GM23338 (cell line): Measurements from ENCODE around the gene KRT8. TPM values are rescaled to one million over a fixed set of nuclear protein-coding genes. Genes with fewer than 3 reads are reported as not detected.

Experiments used
- ATAC-seq: fragments of 200-7000 bp; cut with Tn5 transposase; 3 replicates; pipeline ENCODE4 v1.9.1; 2020
- DNase-seq: peaks from one replicate; pipeline ENCODE4 v3.0.0-alpha.2; 2015; ENCODE audit warnings: low spot score
- H2AFZ ChIP-seq: fragments of 200-600 bp; sonication (generic); 2 replicates; pipeline ENCODE4 v1.8.0; 2016; ENCODE audit warnings: antibody characterized with exemption, mild to moderate bottlenecking, moderate library complexity
- H3F3A ChIP-seq: fragments of 200-600 bp; sonication (generic); replicated peaks from 2 replicates; pipeline ENCODE4 v1.8.0; 2017; ENCODE audit warnings: antibody characterized with exemption, mixed run types, low read depth
- H3K27ac ChIP-seq: fragments of 200-600 bp; sonication (generic); 2 replicates; pipeline ENCODE4 v1.6.1; 2016; ENCODE audit warnings: low read depth
- H3K27me3 ChIP-seq: fragments of 200-600 bp; sonication (generic); 2 replicates; pipeline ENCODE4 v1.8.0; 2016; ENCODE audit warnings: mild to moderate bottlenecking, mixed run types, moderate library complexity; ENCODE audit not compliant: insufficient read depth
- H3K36me3 ChIP-seq: fragments of 200-600 bp; sonication (generic); 2 replicates; pipeline ENCODE4 v1.8.0; 2016; ENCODE audit warnings: mild to moderate bottlenecking; ENCODE audit not compliant: insufficient read depth
- H3K4me1 ChIP-seq: fragments of 200-600 bp; sonication (generic); 2 replicates; pipeline ENCODE4 v1.8.0; 2016; ENCODE audit warnings: mild to moderate bottlenecking, moderate library complexity; ENCODE audit not compliant: insufficient read depth
- H3K4me2 ChIP-seq: fragments of 200-600 bp; sonication (generic); 2 replicates; pipeline ENCODE4 v1.7.1; 2017; ENCODE audit warnings: mixed run types
- H3K4me3 ChIP-seq: fragments of 200-600 bp; sonication (generic); 2 replicates; pipeline ENCODE4 v1.6.1; 2016; ENCODE audit warnings: mixed run types
- H3K79me2 ChIP-seq: fragments of 200-600 bp; sonication (generic); replicated peaks from 2 replicates; pipeline ENCODE4 v1.8.0; 2017; ENCODE audit warnings: mild to moderate bottlenecking; ENCODE audit not compliant: insufficient read depth
- H3K9me2 ChIP-seq: fragments of 200-600 bp; sonication (generic); 2 replicates; pipeline ENCODE4 v1.8.0; 2017; ENCODE audit not compliant: insufficient read depth
- H4K20me1 ChIP-seq: fragments of 200-600 bp; sonication (generic); replicated peaks from 2 replicates; pipeline ENCODE4 v1.8.0; 2017; ENCODE audit warnings: mild to moderate bottlenecking; ENCODE audit not compliant: insufficient read depth
- H3K27ac Mint-ChIP-seq: 2 replicates; pipeline ENCODE4 v1.8.0; 2020; ENCODE audit warnings: inconsistent platforms, mild to moderate bottlenecking, moderate library complexity, mixed read lengths
- H3K27me3 Mint-ChIP-seq: 3 replicates; pipeline ENCODE4 v1.8.0; 2022; ENCODE audit warnings: low read depth, mild to moderate bottlenecking, moderate library complexity, mixed read lengths, inconsistent platforms; ENCODE audit not compliant: insufficient read depth, poor library complexity
- H3K36me3 Mint-ChIP-seq: 3 replicates; pipeline ENCODE4 v1.8.0; 2021; ENCODE audit warnings: low read depth, mild to moderate bottlenecking, inconsistent platforms, moderate library complexity, mixed read lengths
- H3K4me1 Mint-ChIP-seq: 3 replicates; pipeline ENCODE4 v1.8.0; 2020; ENCODE audit warnings: mild to moderate bottlenecking, inconsistent platforms, mixed read lengths
- H3K4me3 Mint-ChIP-seq: 3 replicates; pipeline ENCODE4 v1.8.0; 2021; ENCODE audit warnings: moderate library complexity, mild to moderate bottlenecking, inconsistent platforms, mixed read lengths
- H3K9me3 Mint-ChIP-seq: 3 replicates; pipeline ENCODE4 v1.8.0; 2020; ENCODE audit warnings: moderate library complexity, mild to moderate bottlenecking, inconsistent platforms, mixed read lengths
- CREB1 ChIP-seq: fragments of 250-450 bp; sonication (Bioruptor Pico); IDR thresholded peaks from 2 replicates; pipeline ENCODE4 v1.5.0; 2020; ENCODE audit warnings: low read depth, mild to moderate bottlenecking, moderate library complexity
- CTCF ChIP-seq, 2 experiments: fragments of 200-600 bp in 1 of 2; sonication (generic) in 1 of 2; conservative IDR thresholded peaks; 2 replicates each; pipeline versions ENCODE4 v1.5.1 to v1.6.1; 2016 to 2017; ENCODE audit warnings: antibody characterized with exemption in 2 of 2, low read depth in 2 of 2, mild to moderate bottlenecking in 2 of 2, moderate library complexity in 1 of 2
- EZH2 ChIP-seq: fragments of 200-600 bp; sonication (generic); IDR thresholded peaks from one replicate; pipeline ENCODE4 v1.8.0; 2017; ENCODE audit warnings: antibody characterized with exemption, mild to moderate bottlenecking, low read depth; ENCODE audit not compliant: unreplicated experiment
- EZH2phosphoT487 ChIP-seq: fragments of 200-600 bp; sonication (generic); IDR thresholded peaks from one replicate; pipeline ENCODE4 v1.8.1; 2018; ENCODE audit warnings: antibody characterized with exemption; ENCODE audit not compliant: unreplicated experiment
- JUNB ChIP-seq: IDR thresholded peaks from one replicate; pipeline ENCODE4 v1.6.1; 2016; ENCODE audit warnings: antibody characterized with exemption; ENCODE audit not compliant: unreplicated experiment
- NANOG ChIP-seq: IDR thresholded peaks from 2 replicates; pipeline ENCODE4 v1.6.1; 2016; ENCODE audit warnings: antibody characterized with exemption, borderline replicate concordance
- POLR2AphosphoS5 ChIP-seq: IDR thresholded peaks from 2 replicates; pipeline ENCODE4 v1.6.1; 2016; ENCODE audit warnings: antibody characterized with exemption, low read depth
- STAT1 ChIP-seq: IDR thresholded peaks from one replicate; pipeline ENCODE4 v1.6.1; 2016; ENCODE audit warnings: antibody characterized with exemption; ENCODE audit not compliant: unreplicated experiment
- ZNF114 ChIP-seq: fragments of 250-450 bp; sonication (Bioruptor Pico); IDR thresholded peaks from 2 replicates; pipeline ENCODE4 v1.5.0; 2020; ENCODE audit warnings: mild to moderate bottlenecking, moderate library complexity
- ZNF331 ChIP-seq: fragments of 250-450 bp; sonication (Bioruptor Pico); IDR thresholded peaks from 2 replicates; pipeline ENCODE4 v1.5.0; 2020; ENCODE audit warnings: low read depth, mild to moderate bottlenecking, moderate library complexity
- polyA plus RNA-seq: library from polyadenylated mRNA; unstranded; fragments of >200 nt; fragmentation: Nextera tagmentation; extraction: Ambion mirVana; gene quantifications from 2 replicates; pipeline ENCODE4 v1.2.1, GENCODE V29; 2016
- total RNA-seq: library from RNA; depleted of rRNA; stranded (reverse); fragments of >200 nt; shearing (Covaris generic); gene quantifications from 2 replicates; pipeline ENCODE4 v1.2.3, GENCODE V29; 2014
- TF ChIP-seq, protein P1 (sequence below): fragments of 250-450 bp; sonication (Bioruptor Pico); IDR thresholded peaks from 2 replicates; pipeline ENCODE4 v1.5.0; 2020; ENCODE audit warnings: mild to moderate bottlenecking, moderate library complexity
- TF ChIP-seq, protein P2 (sequence below): IDR thresholded peaks from one replicate; pipeline ENCODE4 v1.6.1; 2018; ENCODE audit warnings: antibody characterized with exemption; ENCODE audit not compliant: unreplicated experiment
- TF ChIP-seq, protein P3 (sequence below): IDR thresholded peaks from 2 replicates; pipeline ENCODE4 v1.6.1; 2016; ENCODE audit warnings: antibody characterized with exemption

The KRT8 gene
- total and polyA plus RNA-seq, 2 experiments from 2014 or later, result 250 to 322 TPM

DNA sequence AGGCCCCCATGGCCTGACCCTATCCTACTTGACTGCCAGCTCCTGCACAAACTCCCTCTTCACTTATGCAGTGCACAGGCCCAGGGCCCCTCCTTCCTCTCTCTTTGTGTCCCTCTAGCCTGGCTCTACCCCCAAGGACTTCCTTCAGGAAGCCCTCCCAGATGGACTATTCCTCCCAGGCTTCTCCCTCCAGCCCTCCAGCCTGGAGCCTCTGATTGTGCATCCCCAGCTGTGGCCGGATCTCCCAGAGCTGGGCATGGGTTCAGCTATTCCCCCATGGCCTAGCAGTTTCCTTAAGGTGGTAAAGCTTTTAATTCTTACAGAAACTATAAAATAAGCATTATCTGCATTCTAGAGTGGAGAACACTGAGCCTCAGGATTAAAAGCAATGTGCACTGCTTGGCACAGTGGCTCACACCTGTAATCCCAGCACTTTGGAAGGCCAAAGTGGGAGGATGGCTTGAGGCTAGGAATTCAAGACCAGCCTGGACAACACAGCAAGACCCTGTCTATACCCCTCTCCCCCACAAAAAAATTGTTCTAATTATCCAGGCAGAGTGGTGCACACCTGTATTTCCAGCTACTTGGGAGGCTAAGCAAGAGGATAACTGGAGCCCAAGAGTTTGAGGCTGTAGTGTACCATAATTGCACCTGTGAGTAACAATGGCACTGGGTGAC is 16.8 kb upstream of the KRT8 start:
- ATAC-seq, result no peak
- Mint-ChIP-seq H3K9me3 (no peaks in the 10 kb centered on the region), H3K36me3 (no peaks in the 10 kb centered on the region), H3K4me3 (no peak overlapping the region), H3K27me3 (peaks cover 4% of the 10 kb centered on the region), H3K27ac (no peak overlapping the region), H3K4me1 (peaks cover 26% of the 10 kb centered on the region)
- H3K36me3 ChIP-seq, result no peaks in the 10 kb centered on the region
- H3K4me1 ChIP-seq, result peaks cover 20% of the 10 kb centered on the region
- no peaks in the 10 kb centered on the region for H3K9me2 ChIP-seq
- no peaks in the 10 kb centered on the region for H3K79me2 ChIP-seq
- no peak overlapping the region for H2AFZ ChIP-seq
- no peaks in the 10 kb centered on the region for H4K20me1 ChIP-seq
- H3K4me2 ChIP-seq, result no peak overlapping the region
- H3K4me3 ChIP-seq, result no peak overlapping the region
- no peaks in the 10 kb centered on the region for H3F3A ChIP-seq
- H3K27me3 ChIP-seq, result no peaks in the 10 kb centered on the region
- no peak overlapping the region for H3K27ac ChIP-seq
- no peak for DNase-seq
- TF ChIP-seq JUNB (no peak), EZH2 (no peak), NANOG (no peak), EZH2phosphoT487 (no peak), ZNF114 (CRISPR knock-in tag) (no peak), POLR2AphosphoS5 (no peak), STAT1 (no peak), ZNF331 (CRISPR knock-in tag) (no peak), CREB1 (no peak), CTCF (conservative IDR thresholded peaks at IDR 0.05; ENCODE audit: low read depth in 2 of 2) (no peak)
- TF ChIP-seq, protein P1, sequence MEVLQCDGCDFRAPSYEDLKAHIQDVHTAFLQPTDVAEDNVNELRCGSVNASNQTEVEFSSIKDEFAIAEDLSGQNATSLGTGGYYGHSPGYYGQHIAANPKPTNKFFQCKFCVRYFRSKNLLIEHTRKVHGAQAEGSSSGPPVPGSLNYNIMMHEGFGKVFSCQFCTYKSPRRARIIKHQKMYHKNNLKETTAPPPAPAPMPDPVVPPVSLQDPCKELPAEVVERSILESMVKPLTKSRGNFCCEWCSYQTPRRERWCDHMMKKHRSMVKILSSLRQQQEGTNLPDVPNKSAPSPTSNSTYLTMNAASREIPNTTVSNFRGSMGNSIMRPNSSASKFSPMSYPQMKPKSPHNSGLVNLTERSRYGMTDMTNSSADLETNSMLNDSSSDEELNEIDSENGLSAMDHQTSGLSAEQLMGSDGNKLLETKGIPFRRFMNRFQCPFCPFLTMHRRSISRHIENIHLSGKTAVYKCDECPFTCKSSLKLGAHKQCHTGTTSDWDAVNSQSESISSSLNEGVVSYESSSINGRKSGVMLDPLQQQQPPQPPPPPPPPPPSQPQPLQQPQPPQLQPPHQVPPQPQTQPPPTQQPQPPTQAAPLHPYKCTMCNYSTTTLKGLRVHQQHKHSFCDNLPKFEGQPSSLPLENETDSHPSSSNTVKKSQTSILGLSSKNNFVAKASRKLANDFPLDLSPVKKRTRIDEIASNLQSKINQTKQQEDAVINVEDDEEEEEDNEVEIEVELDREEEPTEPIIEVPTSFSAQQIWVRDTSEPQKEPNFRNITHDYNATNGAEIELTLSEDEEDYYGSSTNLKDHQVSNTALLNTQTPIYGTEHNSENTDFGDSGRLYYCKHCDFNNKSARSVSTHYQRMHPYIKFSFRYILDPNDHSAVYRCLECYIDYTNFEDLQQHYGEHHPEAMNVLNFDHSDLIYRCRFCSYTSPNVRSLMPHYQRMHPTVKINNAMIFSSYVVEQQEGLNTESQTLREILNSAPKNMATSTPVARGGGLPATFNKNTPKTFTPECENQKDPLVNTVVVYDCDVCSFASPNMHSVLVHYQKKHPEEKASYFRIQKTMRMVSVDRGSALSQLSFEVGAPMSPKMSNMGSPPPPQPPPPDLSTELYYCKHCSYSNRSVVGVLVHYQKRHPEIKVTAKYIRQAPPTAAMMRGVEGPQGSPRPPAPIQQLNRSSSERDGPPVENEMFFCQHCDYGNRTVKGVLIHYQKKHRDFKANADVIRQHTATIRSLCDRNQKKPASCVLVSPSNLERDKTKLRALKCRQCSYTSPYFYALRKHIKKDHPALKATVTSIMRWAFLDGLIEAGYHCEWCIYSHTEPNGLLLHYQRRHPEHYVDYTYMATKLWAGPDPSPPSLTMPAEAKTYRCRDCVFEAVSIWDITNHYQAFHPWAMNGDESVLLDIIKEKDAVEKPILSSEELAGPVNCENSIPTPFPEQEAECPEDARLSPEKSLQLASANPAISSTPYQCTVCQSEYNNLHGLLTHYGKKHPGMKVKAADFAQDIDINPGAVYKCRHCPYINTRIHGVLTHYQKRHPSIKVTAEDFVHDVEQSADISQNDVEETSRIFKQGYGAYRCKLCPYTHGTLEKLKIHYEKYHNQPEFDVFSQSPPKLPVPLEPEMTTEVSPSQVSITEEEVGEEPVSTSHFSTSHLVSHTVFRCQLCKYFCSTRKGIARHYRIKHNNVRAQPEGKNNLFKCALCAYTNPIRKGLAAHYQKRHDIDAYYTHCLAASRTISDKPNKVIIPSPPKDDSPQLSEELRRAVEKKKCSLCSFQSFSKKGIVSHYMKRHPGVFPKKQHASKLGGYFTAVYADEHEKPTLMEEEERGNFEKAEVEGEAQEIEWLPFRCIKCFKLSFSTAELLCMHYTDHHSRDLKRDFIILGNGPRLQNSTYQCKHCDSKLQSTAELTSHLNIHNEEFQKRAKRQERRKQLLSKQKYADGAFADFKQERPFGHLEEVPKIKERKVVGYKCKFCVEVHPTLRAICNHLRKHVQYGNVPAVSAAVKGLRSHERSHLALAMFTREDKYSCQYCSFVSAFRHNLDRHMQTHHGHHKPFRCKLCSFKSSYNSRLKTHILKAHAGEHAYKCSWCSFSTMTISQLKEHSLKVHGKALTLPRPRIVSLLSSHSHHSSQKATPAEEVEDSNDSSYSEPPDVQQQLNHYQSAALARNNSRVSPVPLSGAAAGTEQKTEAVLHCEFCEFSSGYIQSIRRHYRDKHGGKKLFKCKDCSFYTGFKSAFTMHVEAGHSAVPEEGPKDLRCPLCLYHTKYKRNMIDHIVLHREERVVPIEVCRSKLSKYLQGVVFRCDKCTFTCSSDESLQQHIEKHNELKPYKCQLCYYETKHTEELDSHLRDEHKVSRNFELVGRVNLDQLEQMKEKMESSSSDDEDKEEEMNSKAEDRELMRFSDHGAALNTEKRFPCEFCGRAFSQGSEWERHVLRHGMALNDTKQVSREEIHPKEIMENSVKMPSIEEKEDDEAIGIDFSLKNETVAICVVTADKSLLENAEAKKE (CRISPR knock-in tag), result no peak
- TF ChIP-seq, protein P2, sequence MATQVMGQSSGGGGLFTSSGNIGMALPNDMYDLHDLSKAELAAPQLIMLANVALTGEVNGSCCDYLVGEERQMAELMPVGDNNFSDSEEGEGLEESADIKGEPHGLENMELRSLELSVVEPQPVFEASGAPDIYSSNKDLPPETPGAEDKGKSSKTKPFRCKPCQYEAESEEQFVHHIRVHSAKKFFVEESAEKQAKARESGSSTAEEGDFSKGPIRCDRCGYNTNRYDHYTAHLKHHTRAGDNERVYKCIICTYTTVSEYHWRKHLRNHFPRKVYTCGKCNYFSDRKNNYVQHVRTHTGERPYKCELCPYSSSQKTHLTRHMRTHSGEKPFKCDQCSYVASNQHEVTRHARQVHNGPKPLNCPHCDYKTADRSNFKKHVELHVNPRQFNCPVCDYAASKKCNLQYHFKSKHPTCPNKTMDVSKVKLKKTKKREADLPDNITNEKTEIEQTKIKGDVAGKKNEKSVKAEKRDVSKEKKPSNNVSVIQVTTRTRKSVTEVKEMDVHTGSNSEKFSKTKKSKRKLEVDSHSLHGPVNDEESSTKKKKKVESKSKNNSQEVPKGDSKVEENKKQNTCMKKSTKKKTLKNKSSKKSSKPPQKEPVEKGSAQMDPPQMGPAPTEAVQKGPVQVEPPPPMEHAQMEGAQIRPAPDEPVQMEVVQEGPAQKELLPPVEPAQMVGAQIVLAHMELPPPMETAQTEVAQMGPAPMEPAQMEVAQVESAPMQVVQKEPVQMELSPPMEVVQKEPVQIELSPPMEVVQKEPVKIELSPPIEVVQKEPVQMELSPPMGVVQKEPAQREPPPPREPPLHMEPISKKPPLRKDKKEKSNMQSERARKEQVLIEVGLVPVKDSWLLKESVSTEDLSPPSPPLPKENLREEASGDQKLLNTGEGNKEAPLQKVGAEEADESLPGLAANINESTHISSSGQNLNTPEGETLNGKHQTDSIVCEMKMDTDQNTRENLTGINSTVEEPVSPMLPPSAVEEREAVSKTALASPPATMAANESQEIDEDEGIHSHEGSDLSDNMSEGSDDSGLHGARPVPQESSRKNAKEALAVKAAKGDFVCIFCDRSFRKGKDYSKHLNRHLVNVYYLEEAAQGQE, result no peak
- TF ChIP-seq, protein P3, sequence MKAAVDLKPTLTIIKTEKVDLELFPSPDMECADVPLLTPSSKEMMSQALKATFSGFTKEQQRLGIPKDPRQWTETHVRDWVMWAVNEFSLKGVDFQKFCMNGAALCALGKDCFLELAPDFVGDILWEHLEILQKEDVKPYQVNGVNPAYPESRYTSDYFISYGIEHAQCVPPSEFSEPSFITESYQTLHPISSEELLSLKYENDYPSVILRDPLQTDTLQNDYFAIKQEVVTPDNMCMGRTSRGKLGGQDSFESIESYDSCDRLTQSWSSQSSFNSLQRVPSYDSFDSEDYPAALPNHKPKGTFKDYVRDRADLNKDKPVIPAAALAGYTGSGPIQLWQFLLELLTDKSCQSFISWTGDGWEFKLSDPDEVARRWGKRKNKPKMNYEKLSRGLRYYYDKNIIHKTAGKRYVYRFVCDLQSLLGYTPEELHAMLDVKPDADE, result no peak
